Measurements from ENCODE around the gene ZGPAT. TPM values are rescaled to one million over a fixed set of nuclear protein-coding genes. Genes with fewer than 3 reads are reported as not detected.

The ZGPAT gene
- total and polyA plus RNA-seq, 10 of the 15 experiments (the other 5 are each of a cell fraction or from before 2014, with no cell fraction given) = 0.58 to 52.9 (median 18.0) TPM

DNA sequence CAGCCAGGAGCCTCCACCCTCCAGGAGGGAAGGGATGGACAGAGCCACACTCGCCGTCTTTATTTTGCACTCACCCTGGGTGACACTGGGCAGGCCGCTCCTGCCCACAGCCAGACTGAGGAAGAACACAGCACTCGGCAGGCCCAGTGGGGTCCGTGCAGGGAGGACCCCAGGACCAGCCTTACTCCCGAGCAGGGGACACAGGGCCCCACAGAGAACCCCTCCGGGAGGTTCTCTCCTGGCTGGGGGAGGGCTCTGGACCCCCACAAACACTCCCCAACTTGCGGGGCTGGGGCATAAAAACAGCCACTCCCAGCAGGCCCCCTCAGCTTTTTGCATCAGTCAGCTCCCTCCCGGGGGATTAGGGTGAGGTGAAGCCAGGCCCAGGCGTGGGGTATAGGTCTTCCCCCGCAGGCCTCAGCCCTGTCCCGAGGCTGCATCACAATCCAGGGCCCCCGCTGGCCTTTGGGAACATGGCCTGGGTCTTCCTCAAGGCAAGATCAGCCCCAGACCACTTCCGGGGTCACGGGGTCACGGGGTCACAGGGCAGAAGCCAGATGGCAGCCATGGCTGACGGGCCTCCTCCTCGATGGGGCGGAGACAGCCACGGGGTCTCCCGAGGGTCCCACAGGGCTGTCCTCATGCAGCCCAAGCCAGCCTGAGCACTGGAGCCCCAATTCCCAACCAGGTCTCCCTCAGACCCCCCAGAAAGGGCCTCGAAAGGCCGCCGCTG, 8.2 kb upstream of the ZGPAT start (continued):
- TF ChIP-seq TARDBP (IDR thresholded peaks at IDR 0.05; ENCODE audit: borderline replicate concordance) (no peak), RB1 (IDR thresholded peaks at IDR 0.05; ENCODE audit: borderline replicate concordance) (no peak), NR2C2 (IDR thresholded peaks at IDR 0.05; ENCODE audit: borderline replicate concordance, control insufficient read depth, insufficient read length, low read depth) (peak; percentile 13), SMC3 (IDR thresholded peaks at IDR 0.05; ENCODE audit: borderline replicate concordance, low read length) (no peak), CHD2 (IDR thresholded peaks at IDR 0.05; ENCODE audit: borderline replicate concordance, low read depth, low read length) (no peak), CREM (IDR thresholded peaks at IDR 0.05; ENCODE audit: low read depth) (no peak), YY1 (IDR thresholded peaks at IDR 0.05; ENCODE audit: low read depth, low read length) (peak; percentile 19; the same call in 1 of the 2 replicates), NR2C1 (IDR thresholded peaks at IDR 0.05) (peak; percentile 81)
- TF ChIP-seq, protein P1, sequence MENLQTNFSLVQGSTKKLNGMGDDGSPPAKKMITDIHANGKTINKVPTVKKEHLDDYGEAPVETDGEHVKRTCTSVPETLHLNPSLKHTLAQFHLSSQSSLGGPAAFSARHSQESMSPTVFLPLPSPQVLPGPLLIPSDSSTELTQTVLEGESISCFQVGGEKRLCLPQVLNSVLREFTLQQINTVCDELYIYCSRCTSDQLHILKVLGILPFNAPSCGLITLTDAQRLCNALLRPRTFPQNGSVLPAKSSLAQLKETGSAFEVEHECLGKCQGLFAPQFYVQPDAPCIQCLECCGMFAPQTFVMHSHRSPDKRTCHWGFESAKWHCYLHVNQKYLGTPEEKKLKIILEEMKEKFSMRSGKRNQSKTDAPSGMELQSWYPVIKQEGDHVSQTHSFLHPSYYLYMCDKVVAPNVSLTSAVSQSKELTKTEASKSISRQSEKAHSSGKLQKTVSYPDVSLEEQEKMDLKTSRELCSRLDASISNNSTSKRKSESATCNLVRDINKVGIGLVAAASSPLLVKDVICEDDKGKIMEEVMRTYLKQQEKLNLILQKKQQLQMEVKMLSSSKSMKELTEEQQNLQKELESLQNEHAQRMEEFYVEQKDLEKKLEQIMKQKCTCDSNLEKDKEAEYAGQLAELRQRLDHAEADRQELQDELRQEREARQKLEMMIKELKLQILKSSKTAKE (IDR thresholded peaks at IDR 0.05; ENCODE audit: low read depth, poor library complexity, severe bottlenecking) = no peak

All from GM12878 (cell line).